AG04449 (cell line): ENCODE measurements around the gene CEP63.

Experiments
- CTCF ChIA-PET: fragments of 350-600 bp; formaldehyde crosslinking; extraction: SDS; loops from one replicate; lab custom pipeline; 2021; ENCODE audit warnings: antibody characterized with exemption; lab: Yijun Ruan, JAX
- POLR2A ChIA-PET: fragments of 400-600, 350-600 bp; formaldehyde crosslinking; extraction: SDS; loops from one replicate; lab custom pipeline; 2020; ENCODE audit warnings: antibody characterized with exemption, inconsistent platforms; lab: Yijun Ruan, JAX
- DNase-seq: peaks from one replicate; pipeline ENCODE4 v3.0.0-alpha.2; 2010; ENCODE audit warnings: low read depth, low spot score
- H3K4me3 ChIP-seq: 2 replicates; pipeline ENCODE4 v1.5.1; 2011; ENCODE audit warnings: low read depth, mild to moderate bottlenecking, control low read depth, low read length
- CTCF ChIP-seq: IDR thresholded peaks from one replicate; pipeline ENCODE4 v1.5.1; 2011; ENCODE audit warnings: mild to moderate bottlenecking, moderate library complexity, low read length, control low read depth, inconsistent platforms; ENCODE audit not compliant: insufficient read depth; ENCODE audit errors: missing control alignments

CEP63 gene

GRCh38 chr3:134483195-134483900 is 2.5 kb upstream of the CEP63 start:
- TF ChIP-seq CTCF: no peak
- H3K4me3 ChIP-seq: no peak overlapping the region
- ChIA-PET POLR2A (interaction anchor here (0.8 to 2.8 kb wide), 12 partner anchors 19 to 172 kb away, joined by 3 to 24 read pairs (median 8); partner anchors contain the start of gene AMOTL2), CTCF (interaction anchor here (0.6 to 18.1 kb wide), 11 partner anchors 8 to 665 kb away, joined by 3 to 690 read pairs (median 11); no protein-coding TSS in a partner anchor)
- peak; percentile 58 for DNase-seq

- DNase-seq: no peak
- CTCF ChIA-PET: interaction anchor here (1.0 to 18.1 kb wide), 8 partner anchors 10 to 276 kb away, joined by 3 to 690 read pairs (median 21); no protein-coding TSS in a partner anchor
Measured at GRCh38 chr3:134485075-134485717, 661 bp upstream of the CEP63 start.

GRCh38 chr3:134486577-134487041 is 752 bp downstream of the CEP63 start:
- CTCF ChIA-PET: interaction anchor here (0.9 to 18.1 kb wide), 7 partner anchors 8 to 285 kb away, joined by 3 to 690 read pairs (median 7); no protein-coding TSS in a partner anchor
- no peak for DNase-seq

More at GRCh38 chr3:134485075-134485717, 661 bp upstream of the CEP63 start:
- peak overlapping the region; percentile 82 for H3K4me3 ChIP-seq
- no peak for TF ChIP-seq CTCF
- POLR2A ChIA-PET: interaction anchor here (0.6 to 2.4 kb wide), 18 partner anchors 9 to 235 kb away, joined by 3 to 24 read pairs (median 3); partner anchors contain the start of genes AMOTL2 and RYK

GRCh38 chr3:134487406-134487805 is 1.5 kb downstream of the CEP63 start:
- TF ChIP-seq CTCF: no peak
- peak overlapping the region; percentile 82 for H3K4me3 ChIP-seq
- ChIA-PET CTCF (interaction anchor here (0.7 to 18.1 kb wide), 7 partner anchors 13 to 291 kb away, joined by 3 to 690 read pairs (median 4); no protein-coding TSS in a partner anchor), POLR2A (interaction anchor here (0.6 to 1.4 kb wide), 4 partner anchors 10 to 129 kb away, joined by 3 read pairs; partner anchors contain the start of gene AMOTL2)
- DNase-seq: no peak

More at GRCh38 chr3:134486577-134487041, 752 bp downstream of the CEP63 start:
- no peak for TF ChIP-seq CTCF
- POLR2A ChIA-PET: interaction anchor here (0.9 to 2.1 kb wide), 7 partner anchors 22 to 178 kb away, joined by 3 to 24 read pairs (median 5); partner anchors contain the start of gene AMOTL2
- H3K4me3 ChIP-seq: peak overlapping the region; percentile 82

- POLR2A ChIA-PET: interaction anchor here (0.9 kb wide), 1 partner anchor 9 kb away, joined by 3 read pairs; the partner anchor contains the start of genes ANAPC13 and CEP63
- no peak for TF ChIP-seq CTCF
- DNase-seq: no peak
- CTCF ChIA-PET: interaction anchor here (0.6 to 8.4 kb wide), 10 partner anchors 9 to 282 kb away, joined by 3 to 83 read pairs (median 4); partner anchors contain the start of genes ANAPC13 and CEP63
- no peak overlapping the region for H3K4me3 ChIP-seq
Measured at GRCh38 chr3:134494495-134494894, 8.6 kb downstream of the CEP63 start.
